ENCODE measurements around the gene CLDN2. TPM values are rescaled to one million over a fixed set of nuclear protein-coding genes. Genes with fewer than 3 reads are reported as not detected.

Gene CLDN2
- total and polyA plus RNA-seq, 2 donors: under 0.01 to 0.05 TPM

DNA sequence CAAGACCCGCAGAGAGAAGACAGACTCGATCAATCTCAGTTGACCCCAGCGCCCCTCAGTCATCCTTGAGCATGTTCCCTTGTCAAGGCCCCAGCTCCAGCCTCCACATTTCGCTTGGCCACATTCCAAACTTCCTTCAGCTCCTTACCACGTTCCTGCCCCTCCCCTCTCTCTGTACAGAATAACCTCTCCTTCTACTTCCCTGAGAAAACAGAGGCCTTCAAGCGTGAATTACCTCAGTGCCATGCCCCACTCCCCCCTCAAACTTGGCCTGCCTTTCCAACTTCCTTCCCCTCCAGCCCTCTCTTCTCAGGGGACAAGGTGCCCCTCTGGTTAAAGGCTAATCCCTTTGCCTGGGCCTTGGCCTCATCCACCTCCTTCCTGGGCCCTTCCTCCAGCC is 13.8 kb upstream of the CLDN2 start:
- no peaks in the 10 kb centered on the region for H3K36me3 ChIP-seq (ENCODE audit: control insufficient read depth in 2 of 2, insufficient read depth in 2 of 2, low read length in 1 of 2)
- peaks cover 0 to 2% of the 10 kb centered on the region in 2 donors for H3K27me3 ChIP-seq (ENCODE audit: control insufficient read depth in 2 of 2, insufficient read depth in 1 of 2, low read length in 1 of 2)
- no peak overlapping the region for H3K4me3 ChIP-seq (ENCODE audit: low read length in 2 of 2)
- 81% methylated on average over 6 of the region's 6 CpGs for WGBS
- peaks cover 0 to 4% of the 10 kb centered on the region in 2 donors for H3K9me3 ChIP-seq (ENCODE audit: control insufficient read depth in 2 of 2, insufficient read depth in 1 of 2, low read length in 1 of 2)
- H3K4me1 ChIP-seq (ENCODE audit: control insufficient read depth in 2 of 2, insufficient read depth in 2 of 2, low read length in 2 of 2): no peaks in the 10 kb centered on the region
- no peak for DNase-seq (ENCODE audit: low read depth in 6 of 9, low spot score in 9 of 9)
- no peak overlapping the region for H3K27ac ChIP-seq (ENCODE audit: low read depth in 1 of 2, low read length in 1 of 2)

DNA sequence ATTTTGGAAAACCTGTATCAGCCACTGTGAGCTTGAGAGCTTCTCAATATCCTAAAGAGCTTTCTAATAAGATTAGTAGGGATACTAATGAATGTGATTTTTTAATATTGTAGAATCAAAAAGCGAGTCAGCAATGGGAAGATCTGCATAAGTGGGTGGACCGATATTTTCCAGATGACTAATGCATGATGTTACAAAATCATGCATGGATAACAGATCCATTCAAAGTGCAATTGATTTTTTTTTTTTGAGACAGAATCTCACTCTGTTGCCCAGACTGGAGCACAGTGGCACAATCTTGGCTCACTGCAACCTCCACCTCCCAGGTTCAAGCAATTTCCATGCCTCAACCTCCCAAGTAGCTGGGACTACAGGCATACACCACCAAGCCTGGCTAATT is 7.3 kb upstream of the CLDN2 start:
- WGBS: 94% methylated on average over 2 of the region's 2 CpGs
- no peaks in the 10 kb centered on the region for H3K36me3 ChIP-seq (ENCODE audit: control insufficient read depth in 2 of 2, insufficient read depth in 2 of 2, low read length in 1 of 2)
- H3K4me1 ChIP-seq (ENCODE audit: control insufficient read depth in 2 of 2, insufficient read depth in 2 of 2, low read length in 2 of 2): no peaks in the 10 kb centered on the region
- no peak overlapping the region for H3K27ac ChIP-seq (ENCODE audit: low read depth in 1 of 2, low read length in 1 of 2)
- no peak for DNase-seq (ENCODE audit: low read depth in 6 of 9, low spot score in 9 of 9)
- H3K4me3 ChIP-seq (ENCODE audit: low read length in 2 of 2): no peak overlapping the region
- peaks cover 0 to 2% of the 10 kb centered on the region in 2 donors for H3K27me3 ChIP-seq (ENCODE audit: control insufficient read depth in 2 of 2, insufficient read depth in 1 of 2, low read length in 1 of 2)
- peaks cover 0 to 4% of the 10 kb centered on the region in 2 donors for H3K9me3 ChIP-seq (ENCODE audit: control insufficient read depth in 2 of 2, insufficient read depth in 1 of 2, low read length in 1 of 2)

DNA sequence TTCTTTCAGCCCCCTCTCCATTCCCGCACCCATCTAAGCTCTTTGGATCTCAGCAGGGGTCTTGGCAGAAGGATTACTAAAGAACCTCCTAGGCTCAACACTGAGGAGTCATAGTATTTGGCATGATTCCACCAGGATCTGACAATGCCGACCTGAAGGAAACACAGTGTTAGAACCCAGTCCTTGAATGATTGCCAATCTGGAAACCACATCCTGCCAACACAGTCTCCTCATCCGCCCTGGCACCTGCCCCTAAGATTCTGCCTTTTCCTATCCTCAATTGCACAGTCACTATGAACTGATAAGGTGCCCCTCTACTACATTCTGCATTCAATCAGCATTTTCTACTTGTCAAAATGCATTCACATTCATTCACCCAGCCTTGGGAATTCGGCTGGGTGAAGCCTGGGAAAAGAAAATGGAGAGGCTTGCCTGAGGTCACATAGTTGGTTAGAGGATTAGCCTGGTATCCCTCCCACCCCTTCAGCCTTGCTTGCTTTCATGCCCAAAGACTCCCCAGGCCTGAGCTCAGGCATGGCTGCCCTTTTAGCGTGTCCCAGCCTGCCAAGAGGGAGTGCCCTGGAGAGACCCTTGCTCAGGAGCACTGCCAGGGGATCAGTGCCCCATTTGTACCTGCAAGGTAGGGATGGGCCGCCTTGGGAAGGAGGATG is 2.2 kb upstream of the CLDN2 start:
- Histone ChIP-seq H3K27me3 (ENCODE audit: control insufficient read depth in 2 of 2, insufficient read depth in 1 of 2, low read length in 1 of 2) (no peaks in the 10 kb centered on the region), H3K9me3 (ENCODE audit: control insufficient read depth in 2 of 2, insufficient read depth in 1 of 2, low read length in 1 of 2) (no peaks in the 10 kb centered on the region), H3K4me1 (ENCODE audit: control insufficient read depth in 2 of 2, insufficient read depth in 2 of 2, low read length in 2 of 2) (no peaks in the 10 kb centered on the region), H3K4me3 (ENCODE audit: low read length in 2 of 2) (no peak overlapping the region), H3K27ac (ENCODE audit: low read depth in 1 of 2, low read length in 1 of 2) (no peak overlapping the region), H3K36me3 (ENCODE audit: control insufficient read depth in 2 of 2, insufficient read depth in 2 of 2, low read length in 1 of 2) (no peaks in the 10 kb centered on the region)
- 31% methylated on average over 6 of the region's 6 CpGs for WGBS
- peak in 1 of 9 donors; percentile 13 for DNase-seq (ENCODE audit: low read depth in 6 of 9, low spot score in 9 of 9)

DNA sequence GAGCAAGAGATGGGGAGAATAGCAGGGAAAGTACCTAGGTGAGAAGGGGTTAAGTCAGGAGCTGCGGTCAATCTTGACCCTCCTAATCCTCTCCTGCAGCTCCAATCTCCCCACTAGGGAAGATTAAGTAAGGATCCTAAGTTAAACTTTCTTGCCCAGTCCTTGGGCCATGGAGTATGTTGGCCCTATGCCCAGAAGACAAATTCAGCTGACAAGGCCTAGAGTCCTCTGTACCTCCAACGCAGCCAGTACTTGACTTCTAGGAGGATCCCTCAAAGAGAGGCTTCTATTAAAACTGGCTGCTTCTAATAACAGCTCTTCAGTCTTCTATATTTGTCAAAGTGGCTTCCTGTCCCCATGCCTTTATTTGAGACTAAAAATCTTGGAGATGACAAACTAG is 1.4 kb downstream of the CLDN2 start:
- H3K9me3 ChIP-seq (ENCODE audit: control insufficient read depth in 2 of 2, insufficient read depth in 1 of 2, low read length in 1 of 2): no peaks in the 10 kb centered on the region
- no peaks in the 10 kb centered on the region for H3K4me1 ChIP-seq (ENCODE audit: control insufficient read depth in 2 of 2, insufficient read depth in 2 of 2, low read length in 2 of 2)
- no peak for DNase-seq (ENCODE audit: low read depth in 6 of 9, low spot score in 9 of 9)
- no peak overlapping the region for H3K27ac ChIP-seq (ENCODE audit: low read depth in 1 of 2, low read length in 1 of 2)
- no peak overlapping the region for H3K4me3 ChIP-seq (ENCODE audit: low read length in 2 of 2)
- no peaks in the 10 kb centered on the region for H3K36me3 ChIP-seq (ENCODE audit: control insufficient read depth in 2 of 2, insufficient read depth in 2 of 2, low read length in 1 of 2)
- WGBS: 94% methylated on average over 2 of the region's 2 CpGs
- no peaks in the 10 kb centered on the region for H3K27me3 ChIP-seq (ENCODE audit: control insufficient read depth in 2 of 2, insufficient read depth in 1 of 2, low read length in 1 of 2)

DNA sequence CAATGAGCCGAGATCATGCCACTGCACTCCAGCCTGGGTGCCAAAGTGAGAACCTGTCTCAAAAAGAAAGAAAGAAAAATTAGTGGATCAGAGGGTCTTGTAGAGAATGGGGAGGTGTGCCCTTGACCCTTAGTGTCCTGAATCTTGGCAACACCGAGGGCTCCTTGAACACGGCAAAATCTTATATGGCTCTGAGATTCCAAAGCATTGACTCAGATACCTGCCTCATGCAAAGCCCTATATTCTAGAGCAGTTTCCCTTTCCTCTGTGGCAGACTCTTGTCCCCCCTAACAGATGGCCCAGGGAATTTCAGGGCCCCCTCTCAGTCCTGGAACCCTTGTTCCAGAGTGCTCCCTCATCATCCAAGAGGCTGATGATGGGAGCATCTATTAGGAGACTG is 6.8 kb downstream of the CLDN2 start:
- Histone ChIP-seq H3K27me3 (ENCODE audit: control insufficient read depth in 2 of 2, insufficient read depth in 1 of 2, low read length in 1 of 2) (no peaks in the 10 kb centered on the region), H3K4me1 (ENCODE audit: control insufficient read depth in 2 of 2, insufficient read depth in 2 of 2, low read length in 2 of 2) (no peaks in the 10 kb centered on the region), H3K36me3 (ENCODE audit: control insufficient read depth in 2 of 2, insufficient read depth in 2 of 2, low read length in 1 of 2) (no peaks in the 10 kb centered on the region), H3K27ac (ENCODE audit: low read depth in 1 of 2, low read length in 1 of 2) (no peak overlapping the region), H3K4me3 (ENCODE audit: low read length in 2 of 2) (no peak overlapping the region), H3K9me3 (ENCODE audit: control insufficient read depth in 2 of 2, insufficient read depth in 1 of 2, low read length in 1 of 2) (no peaks in the 10 kb centered on the region)
- 91% methylated on average over 3 of the region's 3 CpGs for WGBS
- DNase-seq (ENCODE audit: low read depth in 6 of 9, low spot score in 9 of 9): no peak

DNA sequence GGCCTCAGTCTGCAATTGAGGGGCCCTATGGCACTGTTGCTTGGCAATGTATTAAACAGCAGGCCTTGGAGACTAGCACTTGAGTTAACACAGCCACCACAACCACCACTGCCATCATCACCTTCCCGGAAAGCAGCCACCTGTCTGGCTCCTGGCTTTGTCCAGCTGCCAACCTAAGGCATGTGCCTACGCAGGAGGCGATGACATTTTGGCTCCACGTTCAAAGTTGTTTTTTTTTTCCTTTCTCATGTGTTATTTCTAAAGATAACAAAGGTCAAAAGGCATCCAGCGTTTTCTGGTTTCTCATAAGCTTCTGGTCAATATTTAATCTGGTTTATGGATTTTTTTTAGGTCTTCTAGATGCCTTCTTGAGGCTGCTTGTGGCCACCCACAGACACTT is 7.5 kb downstream of the CLDN2 start:
- WGBS: 93% methylated on average over 5 of the region's 5 CpGs

DNA sequence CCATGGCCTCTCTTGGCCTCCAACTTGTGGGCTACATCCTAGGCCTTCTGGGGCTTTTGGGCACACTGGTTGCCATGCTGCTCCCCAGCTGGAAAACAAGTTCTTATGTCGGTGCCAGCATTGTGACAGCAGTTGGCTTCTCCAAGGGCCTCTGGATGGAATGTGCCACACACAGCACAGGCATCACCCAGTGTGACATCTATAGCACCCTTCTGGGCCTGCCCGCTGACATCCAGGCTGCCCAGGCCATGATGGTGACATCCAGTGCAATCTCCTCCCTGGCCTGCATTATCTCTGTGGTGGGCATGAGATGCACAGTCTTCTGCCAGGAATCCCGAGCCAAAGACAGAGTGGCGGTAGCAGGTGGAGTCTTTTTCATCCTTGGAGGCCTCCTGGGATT is 8.0 kb downstream of the CLDN2 start:
- Histone ChIP-seq H3K4me3 (ENCODE audit: low read length in 2 of 2) (no peak overlapping the region), H3K36me3 (ENCODE audit: control insufficient read depth in 2 of 2, insufficient read depth in 2 of 2, low read length in 1 of 2) (no peaks in the 10 kb centered on the region), H3K9me3 (ENCODE audit: control insufficient read depth in 2 of 2, insufficient read depth in 1 of 2, low read length in 1 of 2) (no peaks in the 10 kb centered on the region), H3K4me1 (ENCODE audit: control insufficient read depth in 2 of 2, insufficient read depth in 2 of 2, low read length in 2 of 2) (no peaks in the 10 kb centered on the region), H3K27ac (ENCODE audit: low read depth in 1 of 2, low read length in 1 of 2) (no peak overlapping the region), H3K27me3 (ENCODE audit: control insufficient read depth in 2 of 2, insufficient read depth in 1 of 2, low read length in 1 of 2) (no peaks in the 10 kb centered on the region)
- DNase-seq (ENCODE audit: low read depth in 6 of 9, low spot score in 9 of 9): no peak
- 100% methylated on average over 4 of the region's 4 CpGs for WGBS

More for the DNA sequence above, 7.5 kb downstream of the CLDN2 start:
- Histone ChIP-seq H3K4me3 (ENCODE audit: low read length in 2 of 2) (no peak overlapping the region), H3K27ac (ENCODE audit: low read depth in 1 of 2, low read length in 1 of 2) (no peak overlapping the region), H3K27me3 (ENCODE audit: control insufficient read depth in 2 of 2, insufficient read depth in 1 of 2, low read length in 1 of 2) (no peaks in the 10 kb centered on the region), H3K9me3 (ENCODE audit: control insufficient read depth in 2 of 2, insufficient read depth in 1 of 2, low read length in 1 of 2) (no peaks in the 10 kb centered on the region), H3K4me1 (ENCODE audit: control insufficient read depth in 2 of 2, insufficient read depth in 2 of 2, low read length in 2 of 2) (no peaks in the 10 kb centered on the region), H3K36me3 (ENCODE audit: control insufficient read depth in 2 of 2, insufficient read depth in 2 of 2, low read length in 1 of 2) (no peaks in the 10 kb centered on the region)
- no peak for DNase-seq (ENCODE audit: low read depth in 6 of 9, low spot score in 9 of 9)

DNA sequence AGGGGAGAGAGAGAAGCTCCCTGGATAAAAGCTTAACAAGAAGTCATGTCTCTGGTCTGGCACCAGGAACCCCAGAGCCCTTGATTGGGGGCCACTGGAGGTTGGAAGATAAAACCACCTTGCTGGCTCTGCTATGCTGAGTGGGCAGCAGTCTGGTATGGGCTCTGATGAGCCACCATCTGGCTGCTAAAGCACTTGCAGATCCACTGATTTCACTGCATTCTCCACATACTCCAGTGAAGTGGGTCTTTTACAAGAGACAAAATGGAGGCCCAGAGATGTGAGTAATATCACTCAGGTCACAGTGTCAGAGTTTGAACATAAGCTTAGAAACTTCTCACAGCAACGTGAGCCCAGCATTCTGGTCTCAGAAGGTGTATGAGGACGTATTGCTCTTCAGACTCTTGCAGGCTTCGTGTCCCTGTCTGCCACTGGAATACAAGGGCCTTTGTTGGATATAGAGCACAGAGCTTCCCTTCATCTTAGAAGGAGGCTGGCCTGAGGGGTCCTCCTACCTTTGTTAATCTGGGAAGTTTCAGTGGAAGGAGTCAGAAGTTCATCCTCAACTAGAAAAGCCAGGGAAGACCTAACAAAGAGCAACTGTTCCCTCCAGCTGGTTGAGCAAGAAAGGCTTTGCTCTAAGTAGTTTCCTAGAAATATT is 11.8 kb downstream of the CLDN2 start:
- H3K27me3 ChIP-seq (ENCODE audit: control insufficient read depth in 2 of 2, insufficient read depth in 1 of 2, low read length in 1 of 2): no peaks in the 10 kb centered on the region
- no peaks in the 10 kb centered on the region for H3K36me3 ChIP-seq (ENCODE audit: control insufficient read depth in 2 of 2, insufficient read depth in 2 of 2, low read length in 1 of 2)
- H3K9me3 ChIP-seq (ENCODE audit: control insufficient read depth in 2 of 2, insufficient read depth in 1 of 2, low read length in 1 of 2): no peaks in the 10 kb centered on the region
- no peak overlapping the region for H3K27ac ChIP-seq (ENCODE audit: low read depth in 1 of 2, low read length in 1 of 2)
- WGBS: 89% methylated on average over 3 of the region's 3 CpGs
- H3K4me3 ChIP-seq (ENCODE audit: low read length in 2 of 2): no peak overlapping the region
- no peaks in the 10 kb centered on the region for H3K4me1 ChIP-seq (ENCODE audit: control insufficient read depth in 2 of 2, insufficient read depth in 2 of 2, low read length in 2 of 2)
- DNase-seq (ENCODE audit: low read depth in 6 of 9, low spot score in 9 of 9): no peak

DNA sequence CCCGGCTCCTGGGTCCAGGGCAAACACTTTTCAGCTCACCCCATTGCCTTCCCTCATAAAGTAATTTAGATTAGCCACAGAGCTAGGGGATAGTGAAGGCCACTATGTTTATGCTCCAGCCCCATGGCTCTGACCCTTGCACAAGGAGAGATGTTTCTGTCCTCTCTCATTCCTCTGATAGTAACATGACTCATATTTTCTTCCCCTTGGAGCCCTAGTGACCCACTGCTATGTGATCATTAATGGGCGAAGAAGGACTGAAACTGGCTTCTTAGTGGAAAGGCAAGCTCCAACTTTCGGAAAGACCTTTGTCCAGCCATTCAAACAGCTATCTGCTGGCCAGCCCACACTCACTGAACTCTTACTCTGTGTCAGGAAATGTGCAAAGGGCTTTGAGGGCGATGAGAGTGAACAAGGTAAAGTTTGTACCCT is 12.3 kb downstream of the CLDN2 start:
- H3K9me3 ChIP-seq (ENCODE audit: control insufficient read depth in 2 of 2, insufficient read depth in 1 of 2, low read length in 1 of 2): no peaks in the 10 kb centered on the region
- no peaks in the 10 kb centered on the region for H3K27me3 ChIP-seq (ENCODE audit: control insufficient read depth in 2 of 2, insufficient read depth in 1 of 2, low read length in 1 of 2)
- WGBS: 93% methylated on average over 4 of the region's 4 CpGs
- H3K4me1 ChIP-seq (ENCODE audit: control insufficient read depth in 2 of 2, insufficient read depth in 2 of 2, low read length in 2 of 2): no peaks in the 10 kb centered on the region
- no peak overlapping the region for H3K4me3 ChIP-seq (ENCODE audit: low read length in 2 of 2)
- no peaks in the 10 kb centered on the region for H3K36me3 ChIP-seq (ENCODE audit: control insufficient read depth in 2 of 2, insufficient read depth in 2 of 2, low read length in 1 of 2)
- DNase-seq (ENCODE audit: low read depth in 6 of 9, low spot score in 9 of 9): no peak
- H3K27ac ChIP-seq (ENCODE audit: low read depth in 1 of 2, low read length in 1 of 2): no peak overlapping the region

Data from thymus (tissue), 11 donors.